ENCODE measurements around the gene CAMK2N2. TPM values are rescaled to one million over a fixed set of nuclear protein-coding genes. Genes with fewer than 3 reads are reported as not detected.

The CAMK2N2 gene
- not detected for total RNA-seq
- long read RNA-seq, result 0 reads

DNA sequence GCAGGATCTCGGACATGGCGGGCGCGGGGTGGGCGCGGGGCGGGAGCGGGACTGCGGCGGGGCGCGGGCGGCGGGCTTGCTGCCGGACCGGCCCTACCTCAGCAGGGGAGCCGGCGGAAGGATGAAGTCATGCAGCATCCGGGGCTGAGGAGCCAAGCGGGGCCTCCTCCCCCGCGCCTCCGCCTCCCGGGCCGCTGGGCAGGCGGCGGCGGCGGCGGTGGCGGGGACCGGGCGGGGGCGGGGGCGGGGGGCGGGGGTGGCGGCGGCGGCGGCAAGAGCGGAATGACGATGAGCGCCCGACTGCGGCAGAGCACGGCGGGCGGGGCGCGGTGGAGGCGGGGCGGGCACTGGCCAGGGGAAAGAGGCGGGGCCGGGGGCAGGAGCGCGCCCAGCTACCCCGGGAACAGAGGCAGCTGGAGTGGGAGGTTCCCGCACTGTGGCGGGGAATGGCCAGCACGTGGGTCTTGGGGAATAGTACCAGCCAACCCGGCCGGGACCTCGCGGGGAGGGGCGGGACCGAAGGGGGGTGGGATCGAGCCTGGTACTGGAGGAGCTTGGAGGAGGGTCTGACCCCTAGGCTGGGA lies at the start of gene CAMK2N2:
CAMK2N2 (minus strand) TSS at position 284 of the 584 bp plus-strand sequence; CDS start at position 16, 268 bp downstream.
- DNase-seq (ENCODE audit: low spot score), result no peak

DNA sequence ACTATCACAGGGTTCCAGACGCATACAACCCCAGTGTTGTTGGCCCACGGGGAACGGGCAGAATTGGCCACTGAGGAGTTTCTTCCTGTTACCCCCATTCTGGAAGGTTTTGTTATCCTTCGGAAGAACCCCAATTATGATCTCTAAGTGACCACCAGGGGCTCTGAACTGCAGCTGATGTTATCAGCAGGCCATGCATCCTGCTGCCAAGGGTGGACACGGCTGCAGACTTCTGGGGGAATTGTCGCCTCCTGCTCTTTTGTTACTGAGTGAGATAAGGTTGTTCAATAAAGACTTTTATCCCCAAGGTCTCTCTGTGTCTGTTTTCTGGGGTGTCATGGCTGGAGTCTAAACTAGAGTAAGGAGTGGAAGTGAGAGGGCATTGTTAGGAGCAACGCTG lies 47.4 kb upstream of the CAMK2N2 start:
- DNase-seq (ENCODE audit: low spot score), result no peak

DNA sequence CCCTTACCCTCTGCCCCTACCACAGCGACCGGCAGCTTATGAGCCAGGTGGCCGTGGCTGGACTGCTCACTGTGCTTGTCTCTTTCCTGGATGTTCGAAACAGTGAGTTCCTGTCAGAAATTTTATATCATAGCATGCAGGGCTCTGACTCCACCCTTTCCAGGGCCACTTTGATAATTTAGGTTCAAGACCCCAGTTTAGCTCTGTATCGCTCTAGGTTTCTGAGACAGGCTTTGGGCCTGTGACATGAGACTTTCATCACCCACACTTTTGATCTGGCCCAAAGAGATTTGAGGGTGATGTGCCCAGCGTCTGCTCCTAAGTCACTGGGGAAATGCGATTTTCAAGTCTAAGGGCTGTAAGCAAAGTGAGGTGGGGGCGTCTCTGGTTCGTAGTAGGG lies 46.6 kb upstream of the CAMK2N2 start:
- DNase-seq (ENCODE audit: low spot score), result no peak

DNA sequence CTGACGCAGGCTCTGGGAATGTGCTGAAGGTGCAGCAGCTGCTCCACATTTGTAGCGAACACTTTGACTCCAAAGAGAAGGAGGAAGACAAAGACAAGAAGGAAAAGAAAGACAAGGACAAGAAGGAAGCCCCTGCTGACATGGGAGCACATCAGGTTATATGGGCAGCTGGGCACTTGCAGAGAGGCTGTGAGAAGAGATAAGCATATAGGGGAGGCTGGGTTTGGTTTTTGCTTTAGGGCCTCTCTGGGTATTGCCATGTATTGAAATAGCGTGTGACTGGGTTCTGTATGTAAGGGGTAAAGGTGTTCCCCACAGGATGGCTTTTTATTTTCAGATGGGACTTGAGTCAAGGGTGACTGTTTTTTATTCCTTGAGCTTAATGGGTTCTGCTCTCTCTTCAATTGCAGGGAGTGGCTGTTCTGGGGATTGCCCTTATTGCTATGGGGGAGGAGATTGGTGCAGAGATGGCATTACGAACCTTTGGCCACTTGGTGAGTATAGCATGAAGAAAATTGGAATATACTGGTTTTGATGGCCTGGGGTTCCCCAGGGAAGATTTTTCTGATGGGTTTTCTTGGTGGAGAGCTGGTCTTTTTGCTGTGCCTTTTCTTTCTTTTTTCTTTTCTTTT lies 45.1 kb upstream of the CAMK2N2 start:
- DNase-seq (ENCODE audit: low spot score), result no peak

DNA sequence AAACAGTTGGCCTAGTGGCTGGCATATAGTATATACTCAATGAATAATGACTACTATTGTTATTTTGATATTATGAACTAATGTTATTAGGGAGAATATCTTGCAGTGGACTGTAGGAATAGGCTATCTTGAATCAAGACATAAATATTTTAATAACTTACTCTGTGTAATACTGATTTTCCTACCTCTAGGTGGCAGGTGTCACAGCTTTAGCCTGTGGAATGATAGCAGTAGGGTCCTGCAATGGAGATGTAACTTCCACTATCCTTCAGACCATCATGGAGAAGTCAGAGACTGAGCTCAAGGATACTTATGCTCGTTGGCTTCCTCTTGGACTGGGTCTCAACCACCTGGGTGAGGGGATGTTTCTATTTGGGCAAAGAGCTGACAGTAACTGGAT lies 44.2 kb upstream of the CAMK2N2 start:
- no peak for DNase-seq (ENCODE audit: low spot score)

DNA sequence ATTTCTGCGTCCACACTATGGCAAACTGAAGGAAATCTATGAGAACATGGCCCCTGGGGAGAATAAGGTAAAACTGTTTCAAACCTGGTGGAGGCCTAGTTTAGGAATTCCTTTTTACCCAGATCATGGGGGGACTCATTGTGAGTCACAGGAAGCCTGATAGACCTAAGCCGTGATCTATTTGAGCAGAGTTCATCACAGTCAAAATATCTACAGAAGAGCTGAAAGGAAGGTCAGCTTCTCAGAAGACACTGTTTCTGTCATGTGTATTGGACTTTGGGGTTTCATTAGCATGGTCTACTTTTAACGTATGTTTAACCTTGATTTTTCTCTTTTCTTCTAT lies 39.0 kb upstream of the CAMK2N2 start:
- DNase-seq (ENCODE audit: low spot score), result no peak

DNA sequence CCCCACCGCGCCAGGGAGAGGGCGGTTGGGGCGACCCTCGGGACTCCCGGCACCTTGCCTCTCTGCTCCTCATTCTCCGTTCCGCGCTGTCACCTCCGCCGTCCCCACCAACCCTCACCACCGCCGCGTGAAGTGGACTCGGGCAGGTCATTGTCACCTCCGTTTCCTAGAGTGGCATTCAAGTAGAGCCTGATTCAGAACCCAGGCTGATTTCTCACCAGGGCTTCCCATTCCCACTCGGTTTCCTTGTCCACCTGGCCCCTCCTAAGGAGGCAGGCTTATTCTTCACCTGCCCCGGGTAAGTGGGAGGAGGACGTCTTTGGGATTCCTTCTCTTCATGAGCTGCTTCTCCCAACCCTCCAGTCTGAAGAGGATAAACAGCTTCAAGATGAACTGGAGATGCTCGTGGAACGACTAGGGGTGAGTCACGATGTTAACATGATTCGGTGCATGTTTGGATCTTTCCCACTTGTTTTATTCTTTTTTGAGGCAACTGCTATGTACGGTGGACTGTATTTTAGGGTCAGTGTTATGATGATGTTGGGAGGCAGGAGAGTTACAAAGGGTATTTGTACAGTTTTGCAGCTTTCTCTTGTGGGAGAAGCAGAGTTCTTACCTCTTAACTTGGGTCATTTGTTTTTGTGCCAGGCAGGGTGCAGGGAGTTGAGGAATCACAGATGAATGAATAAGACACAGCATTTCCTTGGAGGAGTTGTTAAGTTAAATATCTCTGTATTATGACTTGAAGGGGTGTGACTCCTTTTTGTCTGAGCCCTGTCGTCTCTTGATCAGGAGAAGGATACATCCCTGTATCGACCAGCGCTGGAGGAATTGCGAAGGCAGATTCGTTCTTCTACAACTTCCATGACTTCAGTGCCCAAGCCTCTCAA lies 38.4 kb upstream of the CAMK2N2 start:
- DNase-seq (ENCODE audit: low spot score), result no peak

DNA sequence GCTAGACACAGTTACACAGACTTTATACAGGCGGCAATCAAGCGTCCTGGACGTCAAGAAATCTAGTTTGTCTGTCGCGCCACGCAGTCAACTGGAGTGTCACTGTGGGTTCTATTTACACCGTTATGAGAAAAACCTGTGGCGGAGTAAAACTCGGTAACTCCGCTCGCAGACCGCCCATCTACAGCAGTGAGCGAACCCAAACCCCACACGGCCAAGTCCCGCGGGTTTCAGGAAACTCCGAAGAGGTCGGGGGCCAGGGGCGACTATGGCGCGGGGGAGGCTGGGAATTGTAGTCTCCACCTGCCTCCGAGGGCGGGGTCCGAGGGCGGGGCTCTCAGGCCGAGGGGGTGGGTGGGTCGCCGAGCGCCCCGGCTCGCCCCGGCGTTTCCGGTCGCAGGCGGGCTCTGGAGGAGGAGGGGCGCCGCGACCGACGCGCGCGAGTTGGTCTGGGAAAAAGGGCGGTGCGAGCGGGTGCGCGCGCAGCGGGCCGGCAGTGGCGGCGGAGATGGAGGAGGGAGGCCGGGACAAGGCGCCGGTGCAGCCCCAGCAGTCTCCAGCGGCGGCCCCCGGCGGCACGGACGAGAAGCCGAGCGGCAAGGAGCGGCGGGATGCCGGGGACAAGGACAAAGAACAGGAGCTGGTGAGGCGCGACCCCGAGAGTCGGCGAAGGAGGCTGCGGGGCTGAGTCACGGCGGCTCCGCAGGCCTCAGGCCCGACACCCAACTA lies 37.6 kb upstream of the CAMK2N2 start, which contains the start of gene PSMD2:
PSMD2 (plus strand) TSS at position 483 of the 729 bp plus-strand sequence; CDS start at position 509, 26 bp downstream.
- peak; percentile 99 for DNase-seq (ENCODE audit: low spot score)

DNA sequence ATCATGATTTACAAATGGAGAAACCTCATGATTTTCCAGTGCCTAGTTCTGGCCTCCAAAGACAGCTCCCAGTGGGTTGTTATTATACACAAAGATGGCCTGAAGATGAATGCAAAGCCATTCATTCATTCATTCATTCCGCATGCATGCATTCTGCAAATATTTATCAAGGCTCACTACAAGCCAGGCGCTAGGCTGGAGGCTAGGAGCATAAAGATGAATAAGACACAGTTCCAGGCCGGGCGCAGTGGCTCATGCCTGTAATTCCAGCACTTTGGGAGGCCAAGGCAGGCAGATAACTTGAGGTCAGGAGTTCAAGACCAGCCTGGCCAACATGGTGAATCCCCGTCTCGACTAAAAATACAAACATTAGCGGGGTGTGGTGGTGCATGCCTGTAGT lies 35.3 kb upstream of the CAMK2N2 start:
- no peak for DNase-seq (ENCODE audit: low spot score)

DNA sequence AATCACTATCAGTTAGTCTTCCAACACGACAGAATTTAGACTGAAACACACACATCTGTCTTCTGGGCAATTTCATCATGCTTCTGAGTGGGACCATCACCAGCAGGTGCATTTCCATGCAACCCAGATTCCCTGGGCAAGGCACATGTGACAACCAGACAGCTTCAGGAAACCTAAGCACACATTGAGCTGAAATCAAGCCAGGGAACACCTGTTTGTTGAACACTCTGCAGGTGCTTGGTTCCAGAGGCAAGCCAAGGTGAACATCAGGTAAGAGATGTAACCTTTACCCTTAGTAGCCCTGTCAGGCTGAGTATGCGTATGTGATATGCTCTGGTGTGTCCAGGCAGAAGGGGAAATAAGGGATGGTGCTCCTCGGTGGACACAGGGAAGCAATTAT lies 34.4 kb upstream of the CAMK2N2 start:
- no peak for DNase-seq (ENCODE audit: low spot score)

DNA sequence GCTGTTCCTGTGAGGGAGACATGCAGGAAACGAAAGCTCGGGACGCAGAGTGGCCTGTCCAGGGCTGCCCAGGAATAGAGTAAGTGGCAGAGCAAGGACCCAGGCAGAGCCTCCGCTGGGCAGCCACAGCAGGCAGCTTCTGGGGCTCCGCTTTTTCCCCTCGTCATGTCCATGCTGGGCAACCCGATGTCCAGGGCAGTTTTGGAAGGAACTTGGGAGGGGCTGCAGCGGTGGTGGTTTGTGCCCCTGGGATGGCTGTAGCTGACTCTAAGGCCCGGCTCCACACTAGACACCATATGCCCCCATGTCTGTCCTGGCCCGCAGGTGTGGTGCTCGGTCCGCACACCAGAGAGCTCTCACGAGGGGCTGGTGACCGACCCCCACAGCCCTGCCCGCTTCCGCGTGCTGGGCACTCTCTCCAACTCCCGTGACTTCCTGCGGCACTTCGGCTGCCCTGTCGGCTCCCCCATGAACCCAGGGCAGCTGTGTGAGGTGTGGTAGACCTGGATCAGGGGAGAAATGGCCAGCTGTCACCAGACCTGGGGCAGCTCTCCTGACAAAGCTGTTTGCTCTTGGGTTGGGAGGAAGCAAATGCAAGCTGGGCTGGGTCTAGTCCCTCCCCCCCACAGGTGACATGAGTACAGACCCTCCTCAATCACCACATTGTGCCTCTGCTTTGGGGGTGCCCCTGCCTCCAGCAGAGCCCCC lies 30.5 kb upstream of the CAMK2N2 start:
- no peak for DNase-seq (ENCODE audit: low spot score)

DNA sequence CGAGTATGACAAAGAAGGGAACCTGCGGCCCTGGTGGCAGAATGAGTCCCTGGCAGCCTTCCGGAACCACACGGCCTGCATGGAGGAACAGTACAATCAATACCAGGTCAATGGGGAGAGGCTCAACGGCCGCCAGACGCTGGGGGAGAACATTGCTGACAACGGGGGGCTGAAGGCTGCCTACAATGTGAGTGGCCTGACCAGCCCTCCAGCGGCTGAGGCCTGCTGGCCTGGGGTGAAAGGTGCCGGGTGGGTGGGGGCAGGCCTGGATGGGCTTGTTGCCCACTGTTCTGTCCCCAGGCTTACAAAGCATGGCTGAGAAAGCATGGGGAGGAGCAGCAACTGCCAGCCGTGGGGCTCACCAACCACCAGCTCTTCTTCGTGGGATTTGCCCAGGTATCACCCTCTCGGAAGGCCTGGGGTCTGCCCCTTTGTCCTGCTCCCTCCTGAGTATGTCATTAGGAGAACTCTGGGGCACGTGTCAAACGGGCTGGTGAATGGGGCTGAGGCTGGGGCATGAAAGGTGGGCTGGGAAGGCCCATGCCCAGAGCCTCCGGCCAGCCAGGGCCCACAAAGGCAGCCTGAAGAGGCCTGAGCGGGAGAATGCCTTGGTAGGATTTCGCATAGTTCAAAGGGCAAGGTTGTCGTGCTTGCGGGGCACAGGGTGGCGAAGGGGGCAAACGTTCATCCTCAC lies 29.8 kb upstream of the CAMK2N2 start:
- DNase-seq (ENCODE audit: low spot score), result no peak

DNA sequence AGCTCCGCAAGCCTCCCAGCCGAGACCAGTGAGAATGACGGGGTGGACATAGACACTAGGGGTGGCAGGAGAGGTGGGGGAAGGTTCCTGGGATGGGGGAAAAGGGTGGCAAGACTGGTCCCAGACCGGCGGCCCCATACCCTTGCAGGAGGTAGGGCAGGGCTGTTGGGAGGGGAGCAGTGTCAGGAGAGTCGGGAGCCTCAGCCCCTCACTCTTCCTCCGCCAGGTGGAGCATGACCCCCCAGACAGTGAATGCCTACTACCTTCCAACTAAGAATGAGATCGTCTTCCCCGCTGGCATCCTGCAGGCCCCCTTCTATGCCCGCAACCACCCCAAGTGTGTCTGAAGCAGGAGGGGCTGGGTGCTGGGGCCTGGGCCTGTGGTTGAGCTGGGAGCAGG lies 29.0 kb upstream of the CAMK2N2 start:
- no peak for DNase-seq (ENCODE audit: low spot score)

DNA sequence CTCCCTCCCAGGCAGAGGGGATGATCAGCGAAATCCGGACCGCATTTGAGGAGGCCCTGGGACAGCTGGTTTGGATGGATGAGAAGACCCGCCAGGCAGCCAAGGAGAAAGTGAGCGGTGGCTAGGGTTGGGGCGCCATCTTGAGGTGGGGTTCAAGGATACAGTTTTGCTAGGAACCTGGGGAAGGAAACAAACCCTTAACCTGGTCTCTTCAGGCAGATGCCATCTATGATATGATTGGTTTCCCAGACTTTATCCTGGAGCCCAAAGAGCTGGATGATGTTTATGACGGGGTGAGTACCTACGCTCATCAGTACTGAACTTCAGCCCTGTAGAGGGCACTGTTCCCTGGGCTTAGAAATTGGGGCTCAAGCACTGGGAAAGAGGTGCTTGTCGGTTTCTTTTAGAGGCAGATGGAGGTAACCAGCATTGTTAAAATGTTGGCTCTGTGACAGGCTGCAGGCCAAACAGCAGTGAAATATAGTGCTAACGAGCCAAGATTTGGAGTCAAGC lies 28.1 kb upstream of the CAMK2N2 start:
- DNase-seq (ENCODE audit: low spot score), result no peak

DNA sequence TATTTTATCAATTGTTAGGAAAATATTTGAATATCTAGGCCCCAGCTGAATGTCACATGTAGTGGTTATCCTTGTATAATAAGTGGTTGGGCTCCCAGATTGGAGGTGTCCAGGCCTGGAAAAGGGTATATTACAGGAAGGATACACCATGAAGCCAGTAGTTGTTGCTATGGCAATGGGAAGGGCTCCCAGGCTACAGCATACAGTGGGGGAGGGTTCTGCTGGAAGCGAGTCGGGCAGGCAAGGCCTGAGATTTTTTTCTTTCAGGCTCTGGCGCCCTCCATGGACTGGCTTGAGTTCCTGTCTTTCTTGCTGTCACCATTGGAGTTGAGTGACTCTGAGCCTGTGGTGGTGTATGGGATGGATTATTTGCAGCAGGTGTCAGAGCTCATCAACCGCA lies 23.3 kb upstream of the CAMK2N2 start:
- DNase-seq (ENCODE audit: low spot score), result no peak

DNA sequence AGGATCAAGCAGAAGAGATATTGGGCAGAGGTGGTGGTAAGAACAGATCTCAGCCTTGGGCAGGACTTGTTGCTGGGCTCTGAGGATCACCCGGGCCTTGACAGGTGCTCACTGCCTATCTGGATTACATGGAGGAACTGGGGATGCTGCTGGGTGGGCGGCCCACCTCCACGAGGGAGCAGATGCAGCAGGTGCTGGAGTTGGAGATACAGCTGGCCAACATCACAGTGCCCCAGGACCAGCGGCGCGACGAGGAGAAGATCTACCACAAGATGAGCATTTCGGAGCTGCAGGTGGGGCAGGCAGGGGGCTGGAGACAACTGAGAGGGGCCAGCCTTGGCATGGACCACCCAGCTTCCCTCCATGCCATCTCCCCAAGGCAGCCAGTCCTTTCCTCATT lies 22.3 kb upstream of the CAMK2N2 start:
- DNase-seq (ENCODE audit: low spot score), result no peak

DNA sequence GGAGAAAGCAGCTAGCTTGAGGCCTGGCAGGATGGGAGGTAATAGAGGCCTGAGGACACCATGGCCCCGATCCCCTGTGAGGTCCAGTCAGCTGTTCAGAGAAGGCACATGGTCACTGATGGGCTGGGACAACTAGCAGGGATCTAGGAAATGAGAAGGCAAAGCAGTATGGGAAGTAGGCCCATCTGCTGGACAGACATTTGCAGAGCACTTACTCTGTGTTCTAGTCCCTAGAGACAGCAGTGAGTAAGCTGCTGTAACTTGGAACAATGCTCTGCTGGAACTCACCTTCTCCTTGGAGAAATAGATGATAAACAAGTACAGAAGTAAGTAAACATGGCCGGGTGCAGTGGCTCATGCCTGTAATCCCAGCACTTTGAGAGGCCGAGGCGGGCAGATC lies 21.6 kb upstream of the CAMK2N2 start:
- DNase-seq (ENCODE audit: low spot score), result no peak

DNA sequence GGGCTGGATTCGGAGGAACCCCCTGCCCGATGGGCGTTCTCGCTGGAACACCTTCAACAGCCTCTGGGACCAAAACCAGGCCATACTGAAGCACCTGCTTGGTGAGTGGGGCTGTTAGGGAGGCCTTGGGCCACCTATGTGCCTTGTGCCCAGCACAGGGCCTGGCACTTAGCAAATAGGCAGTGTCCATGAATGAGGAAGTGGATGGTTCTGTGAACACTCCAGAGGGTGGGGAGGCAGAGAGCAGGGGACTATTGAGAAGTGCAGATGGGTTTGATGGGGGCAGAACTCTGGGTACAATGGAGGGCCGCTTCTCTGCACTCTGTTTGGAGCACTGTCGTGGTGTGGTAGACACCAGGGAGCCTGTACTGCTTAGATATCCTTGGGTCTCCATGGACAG lies 16.0 kb upstream of the CAMK2N2 start:
- no peak for DNase-seq (ENCODE audit: low spot score)

DNA sequence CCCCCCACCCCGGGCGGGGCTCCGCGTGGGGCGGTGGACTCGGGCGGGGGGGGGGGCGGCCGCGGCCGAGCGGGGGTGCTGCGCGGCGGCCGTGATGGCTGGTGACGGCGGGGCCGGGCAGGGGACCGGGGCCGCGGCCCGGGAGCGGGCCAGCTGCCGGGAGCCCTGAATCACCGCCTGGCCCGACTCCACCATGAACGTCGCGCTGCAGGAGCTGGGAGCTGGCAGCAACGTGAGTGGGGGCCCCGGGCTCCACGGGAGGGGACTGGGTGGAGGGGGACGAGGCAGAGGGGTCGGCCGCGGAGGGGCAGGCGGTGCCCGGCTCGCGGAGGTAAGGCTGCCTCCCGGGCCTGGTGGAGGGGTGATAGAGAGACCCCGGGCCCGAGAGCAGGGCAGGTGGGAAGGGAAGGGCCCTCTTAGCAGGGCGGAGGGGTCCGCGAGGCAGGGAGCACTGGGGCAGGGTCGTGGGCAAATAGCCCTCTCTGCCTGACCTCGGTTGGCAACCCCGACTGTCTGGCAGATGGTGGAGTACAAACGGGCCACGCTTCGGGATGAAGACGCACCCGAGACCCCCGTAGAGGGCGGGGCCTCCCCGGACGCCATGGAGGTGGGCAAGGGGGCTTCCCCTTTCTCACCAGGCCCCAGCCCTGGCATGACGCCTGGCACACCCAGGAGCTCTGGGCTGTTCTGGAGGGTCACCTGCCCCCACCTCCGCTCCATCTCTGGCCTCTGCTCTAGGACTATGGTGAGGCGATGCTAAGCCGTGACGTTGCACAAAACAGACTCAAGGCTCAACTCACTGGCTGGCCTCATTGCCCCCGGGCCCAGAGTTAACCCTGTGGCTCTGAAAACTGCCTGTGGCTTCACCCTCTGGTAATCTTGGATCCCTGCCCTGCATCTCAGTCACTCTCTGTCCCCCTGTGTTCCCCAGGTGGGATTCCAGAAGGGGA lies 14.9 kb upstream of the CAMK2N2 start, which contains the start of gene ECE2:
ECE2 (plus strand) TSS at position 62 of the 950 bp plus-strand sequence; CDS start at position 194, 132 bp downstream.
- no peak for DNase-seq (ENCODE audit: low spot score)
